GM12878 (cell line): ENCODE data around the gene MAP3K5. TPM values are rescaled to one million over a fixed set of nuclear protein-coding genes. Genes with fewer than 3 reads are reported as not detected.
A peak's percentile ranks its signal among the peaks of the same experiment; 100 is the strongest.

Experiments used
- ASH2L ChIP-seq: fragments of 300-600, 200-600 bp; sonication (generic); IDR thresholded peaks from 2 replicates; pipeline ENCODE4 v1.6.1; 2017; ENCODE audit warnings: low read depth, mild to moderate bottlenecking, borderline replicate concordance
- BCL3 ChIP-seq: IDR thresholded peaks from 2 replicates; pipeline ENCODE4 v1.6.1; 2011; ENCODE audit warnings: borderline replicate concordance, low read depth, mild to moderate bottlenecking, moderate library complexity, low read length; ENCODE audit not compliant: insufficient read depth, poor library complexity, severe bottlenecking
- BRCA1 ChIP-seq: IDR thresholded peaks from 2 replicates; pipeline ENCODE4 v1.6.1; 2011; ENCODE audit warnings: low read depth, low read length, improper control_type of control experiment
- CHD2 ChIP-seq: IDR thresholded peaks from 2 replicates; pipeline ENCODE4 v1.6.1; 2011; ENCODE audit warnings: low read depth, low read length, improper control_type of control experiment, borderline replicate concordance
- CHD4 ChIP-seq: fragments of 200-600 bp; sonication (generic); IDR thresholded peaks from 2 replicates; pipeline ENCODE4 v1.6.1; 2016; ENCODE audit warnings: mild to moderate bottlenecking
- EED ChIP-seq: sonication (generic); IDR thresholded peaks from 2 replicates; pipeline ENCODE4 v1.6.1; 2016; ENCODE audit warnings: antibody characterized with exemption, low read depth
- EZH2 ChIP-seq: IDR thresholded peaks from 2 replicates; pipeline ENCODE4 v1.6.1; 2012; ENCODE audit warnings: low read depth, mild to moderate bottlenecking, control low read depth, inconsistent platforms, low read length, borderline replicate concordance; ENCODE audit not compliant: control insufficient read depth
- HCFC1 ChIP-seq: fragments of 150-350 bp; IDR thresholded peaks from 2 replicates; pipeline ENCODE4 v1.6.1; 2014; ENCODE audit warnings: low read length
- JUNB ChIP-seq: IDR thresholded peaks from 2 replicates; pipeline ENCODE4 v1.6.1; 2016; ENCODE audit warnings: antibody characterized with exemption, mild to moderate bottlenecking
- MEF2B ChIP-seq: fragments of 450-650 bp; IDR thresholded peaks from 2 replicates; pipeline ENCODE4 v1.6.1; 2018; ENCODE audit warnings: mild to moderate bottlenecking, moderate library complexity; ENCODE audit not compliant: partially characterized antibody, poor library complexity, severe bottlenecking
- MTA2 ChIP-seq: fragments of 450-650 bp; IDR thresholded peaks from 2 replicates; pipeline ENCODE4 v1.6.1; 2016; ENCODE audit warnings: low read depth, mild to moderate bottlenecking, moderate library complexity
- SIN3A ChIP-seq: IDR thresholded peaks from 2 replicates; pipeline ENCODE4 v1.6.1; 2012; ENCODE audit warnings: low read depth, low read length, improper control_type of control experiment
- SMAD5 ChIP-seq: IDR thresholded peaks from 2 replicates; pipeline ENCODE4 v1.6.1; 2016; ENCODE audit warnings: antibody characterized with exemption, low read depth
- STAT3 ChIP-seq: IDR thresholded peaks from 2 replicates; pipeline ENCODE4 v1.6.1; 2011; ENCODE audit warnings: low read depth, low read length, improper control_type of control experiment
- SUPT20H ChIP-seq: IDR thresholded peaks from 2 replicates; pipeline ENCODE4 v1.6.1; 2011; ENCODE audit warnings: low read depth, mild to moderate bottlenecking, low read length, moderate library complexity, borderline replicate concordance; ENCODE audit not compliant: control insufficient read depth
- ZBTB11 ChIP-seq: fragments of 450-650 bp; formaldehyde crosslinking; IDR thresholded peaks from 2 replicates; pipeline ENCODE4 v1.5.0; 2022; ENCODE audit warnings: mild to moderate bottlenecking, missing genetic modification characterization
- ZNF24 ChIP-seq: fragments of 450-650 bp; IDR thresholded peaks from 2 replicates; pipeline ENCODE4 v1.6.1; 2017; ENCODE audit warnings: antibody characterized with exemption, mild to moderate bottlenecking
- ZNF687 ChIP-seq: fragments of 450-650 bp; IDR thresholded peaks from 2 replicates; pipeline ENCODE4 v1.6.1; 2017; ENCODE audit warnings: mild to moderate bottlenecking, moderate library complexity
- ZSCAN29 ChIP-seq: fragments of 450-650 bp; IDR thresholded peaks from 2 replicates; pipeline ENCODE4 v1.6.1; 2017; ENCODE audit warnings: mild to moderate bottlenecking, moderate library complexity
- polyA plus RNA-seq, 11 experiments: library from polyadenylated mRNA; depleted of rRNA in 4 of 11; unstranded in 6 of 11; stranded (reverse) in 5 of 11; fragments of >200 nt; fragmentation: Nextera tagmentation in 4 of 11; fragmentation: Illumina TruSeq in 1 of 11; extraction: Ambion mirVana in 4 of 11; extraction: Trizol in 1 of 11; gene quantifications; 1 replicate in 1 of 11; 2 replicates in 10 of 11; pipeline versions ENCODE4 v1.2.1 to v1.2.3, GENCODE V29; 2011 to 2016; ENCODE audit warnings: inconsistent platforms in 2 of 11, missing spikeins in 2 of 11, low read depth in 1 of 11
- total RNA-seq, 4 experiments: library from RNA; depleted of rRNA in 3 of 4; stranded (reverse); fragments of >200 nt in 3 of 4; fragmentation: Illumina TruSeq in 1 of 4; extraction: Trizol in 1 of 4; gene quantifications; 2 replicates each; pipeline versions ENCODE4 v1.2.1 to v1.2.3, GENCODE V29; 2013 to 2021
- TF ChIP-seq, protein P1 (sequence below): fragments of 450-650 bp; IDR thresholded peaks from 2 replicates; pipeline ENCODE4 v1.6.1; 2018; ENCODE audit warnings: mild to moderate bottlenecking, low read depth, moderate library complexity; ENCODE audit not compliant: partially characterized antibody

Gene MAP3K5
- total and polyA plus RNA-seq, 10 of the 15 experiments (the other 5 are each of a cell fraction or from before 2014, with no cell fraction given), result 5.4 to 34.3 (median 26.4) TPM

DNA sequence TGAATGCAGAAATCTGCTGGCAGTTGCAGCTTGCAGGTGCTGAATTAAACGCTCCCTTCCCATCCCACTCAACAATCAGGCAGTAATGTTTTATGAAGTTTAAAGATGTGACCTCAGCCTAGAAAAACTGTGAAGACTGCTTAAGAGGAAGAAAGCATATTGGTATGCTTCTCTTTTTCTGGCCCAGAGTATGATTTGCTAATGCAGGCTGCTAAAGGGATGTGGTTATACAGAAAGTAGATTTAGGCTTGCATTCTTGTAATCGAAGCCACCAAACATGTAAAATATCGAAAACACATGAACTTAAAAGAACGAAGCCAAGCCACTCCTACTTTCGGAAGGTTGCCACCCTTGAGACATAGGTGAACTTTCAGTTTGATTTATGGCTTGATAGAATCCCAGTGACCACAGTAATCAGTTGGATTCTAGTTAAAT lies 40.7 kb downstream of the MAP3K5 start (continued):
- TF ChIP-seq CHD4 (no peak), SMAD5 (no peak), JUNB (no peak), MTA2 (peak; percentile 81), BRCA1 (no peak), SIN3A (no peak), SUPT20H (no peak), ZNF687 (peak; percentile 60; the same call in 1 of the 2 replicates), MEF2B (peak; percentile 75), STAT3 (peak; percentile 83; the same call in 1 of the 2 replicates), ZBTB11 (no peak), ASH2L (no peak), EED (peak; percentile 39; the same call in 1 of the 2 replicates), BCL3 (no peak), HCFC1 (no peak), CHD2 (no peak), ZSCAN29 (no peak; the same call in 1 of the 2 replicates), EZH2 (no peak), ZNF24 (peak; percentile 54)
- TF ChIP-seq, protein P1, sequence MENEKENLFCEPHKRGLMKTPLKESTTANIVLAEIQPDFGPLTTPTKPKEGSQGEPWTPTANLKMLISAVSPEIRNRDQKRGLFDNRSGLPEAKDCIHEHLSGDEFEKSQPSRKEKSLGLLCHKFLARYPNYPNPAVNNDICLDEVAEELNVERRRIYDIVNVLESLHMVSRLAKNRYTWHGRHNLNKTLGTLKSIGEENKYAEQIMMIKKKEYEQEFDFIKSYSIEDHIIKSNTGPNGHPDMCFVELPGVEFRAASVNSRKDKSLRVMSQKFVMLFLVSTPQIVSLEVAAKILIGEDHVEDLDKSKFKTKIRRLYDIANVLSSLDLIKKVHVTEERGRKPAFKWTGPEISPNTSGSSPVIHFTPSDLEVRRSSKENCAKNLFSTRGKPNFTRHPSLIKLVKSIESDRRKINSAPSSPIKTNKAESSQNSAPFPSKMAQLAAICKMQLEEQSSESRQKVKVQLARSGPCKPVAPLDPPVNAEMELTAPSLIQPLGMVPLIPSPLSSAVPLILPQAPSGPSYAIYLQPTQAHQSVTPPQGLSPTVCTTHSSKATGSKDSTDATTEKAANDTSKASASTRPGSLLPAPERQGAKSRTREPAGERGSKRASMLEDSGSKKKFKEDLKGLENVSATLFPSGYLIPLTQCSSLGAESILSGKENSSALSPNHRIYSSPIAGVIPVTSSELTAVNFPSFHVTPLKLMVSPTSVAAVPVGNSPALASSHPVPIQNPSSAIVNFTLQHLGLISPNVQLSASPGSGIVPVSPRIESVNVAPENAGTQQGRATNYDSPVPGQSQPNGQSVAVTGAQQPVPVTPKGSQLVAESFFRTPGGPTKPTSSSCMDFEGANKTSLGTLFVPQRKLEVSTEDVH, result no peak
